Cardiac muscle cell (in vitro differentiated cells and primary cell): ENCODE data around the gene ARHGAP44. TPM values are rescaled to one million over a fixed set of nuclear protein-coding genes. Genes with fewer than 3 reads are reported as not detected.
A peak's percentile ranks its signal among the peaks of the same experiment; 100 is the strongest.

Source experiments
- DNase-seq, 2 donors: peaks; one replicate each; pipeline versions ENCODE4 v3.0.0 to v3.0.0-alpha.2; 2010 to 2017; ENCODE audit warnings: low read depth in 1 of 2, low spot score in 1 of 2
- H3K27ac ChIP-seq: fragments of 200-600 bp; sonication (generic); 2 replicates; pipeline ENCODE4 v1.5.1; 2016
- H3K27me3 ChIP-seq: fragments of 200-600 bp; sonication (generic); 2 replicates; pipeline ENCODE4 v1.6.0; 2016; ENCODE audit warnings: control low read depth
- H3K36me3 ChIP-seq: fragments of 200-600 bp; sonication (generic); 2 replicates; pipeline ENCODE4 v1.5.1; 2016; ENCODE audit warnings: control low read depth
- H3K4me1 ChIP-seq: fragments of 200-600 bp; sonication (generic); 2 replicates; pipeline ENCODE4 v1.8.1; 2017; ENCODE audit warnings: low read depth, mild to moderate bottlenecking, mixed run types
- H3K4me3 ChIP-seq: fragments of 200-600 bp; sonication (generic); 2 replicates; pipeline ENCODE4 v1.5.1; 2016; ENCODE audit warnings: mild to moderate bottlenecking
- H3K9me3 ChIP-seq: fragments of 200-600 bp; sonication (generic); 2 replicates; pipeline ENCODE4 v1.5.1; 2017; ENCODE audit warnings: low read depth, mild to moderate bottlenecking, control low read depth
- polyA plus RNA-seq: library from polyadenylated mRNA; unstranded; fragments of >200 nt; fragmentation: Nextera tagmentation; extraction: Ambion mirVana; gene quantifications from 2 replicates; pipeline ENCODE4 v1.2.1, GENCODE V29; 2016
- total RNA-seq: library from RNA; depleted of rRNA; stranded (reverse); fragments of >200 nt; gene quantifications from 2 replicates; pipeline ENCODE4 v1.2.3, GENCODE V29; 2016
- TF ChIP-seq, protein P1 (sequence below): IDR thresholded peaks from 2 replicates; pipeline ENCODE4 v1.5.1; 2012; ENCODE audit warnings: low read depth, mild to moderate bottlenecking, low read length

Gene ARHGAP44
- total and polyA plus RNA-seq, 2 experiments from 2014 or later = 10.2 to 13.5 TPM

GRCh38 chr17:13005530-13005929, 216.2 kb downstream of the ARHGAP44 start:
- DNase-seq = no peak
- H3K4me3 ChIP-seq = no peak overlapping the region
- TF ChIP-seq, protein P1, sequence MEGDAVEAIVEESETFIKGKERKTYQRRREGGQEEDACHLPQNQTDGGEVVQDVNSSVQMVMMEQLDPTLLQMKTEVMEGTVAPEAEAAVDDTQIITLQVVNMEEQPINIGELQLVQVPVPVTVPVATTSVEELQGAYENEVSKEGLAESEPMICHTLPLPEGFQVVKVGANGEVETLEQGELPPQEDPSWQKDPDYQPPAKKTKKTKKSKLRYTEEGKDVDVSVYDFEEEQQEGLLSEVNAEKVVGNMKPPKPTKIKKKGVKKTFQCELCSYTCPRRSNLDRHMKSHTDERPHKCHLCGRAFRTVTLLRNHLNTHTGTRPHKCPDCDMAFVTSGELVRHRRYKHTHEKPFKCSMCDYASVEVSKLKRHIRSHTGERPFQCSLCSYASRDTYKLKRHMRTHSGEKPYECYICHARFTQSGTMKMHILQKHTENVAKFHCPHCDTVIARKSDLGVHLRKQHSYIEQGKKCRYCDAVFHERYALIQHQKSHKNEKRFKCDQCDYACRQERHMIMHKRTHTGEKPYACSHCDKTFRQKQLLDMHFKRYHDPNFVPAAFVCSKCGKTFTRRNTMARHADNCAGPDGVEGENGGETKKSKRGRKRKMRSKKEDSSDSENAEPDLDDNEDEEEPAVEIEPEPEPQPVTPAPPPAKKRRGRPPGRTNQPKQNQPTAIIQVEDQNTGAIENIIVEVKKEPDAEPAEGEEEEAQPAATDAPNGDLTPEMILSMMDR = no peak
- no peak overlapping the region for H3K27ac ChIP-seq
- H3K36me3 ChIP-seq = peaks cover 68% of the 10 kb centered on the region
- H3K27me3 ChIP-seq = no peaks in the 10 kb centered on the region
- no peaks in the 10 kb centered on the region for H3K4me1 ChIP-seq
- H3K9me3 ChIP-seq = no peaks in the 10 kb centered on the region

DNA sequence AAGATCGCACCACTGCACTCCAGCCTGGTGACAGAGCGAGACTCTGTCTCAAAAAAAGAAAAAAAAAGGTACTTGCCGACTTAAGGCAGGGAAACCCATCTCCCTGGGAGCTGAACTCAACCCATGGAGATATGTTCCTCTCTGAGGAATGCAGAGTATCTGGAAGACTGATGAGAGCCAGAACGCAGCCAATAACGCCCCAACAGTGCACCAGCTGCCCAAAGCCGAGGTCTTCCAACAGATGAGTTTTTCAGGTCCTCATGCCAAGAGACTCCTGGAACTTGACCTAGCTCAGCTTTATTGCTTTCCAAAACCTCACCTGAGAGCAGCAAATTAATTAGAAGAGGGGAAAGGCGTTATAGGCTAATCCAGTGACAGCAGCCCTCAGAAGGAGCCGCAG, 219.2 kb downstream of the ARHGAP44 start:
- no peak for DNase-seq
- peaks cover 78% of the 10 kb centered on the region for H3K36me3 ChIP-seq
- no peaks in the 10 kb centered on the region for H3K27me3 ChIP-seq
- H3K4me1 ChIP-seq = no peaks in the 10 kb centered on the region
- no peaks in the 10 kb centered on the region for H3K9me3 ChIP-seq
- no peak overlapping the region for H3K4me3 ChIP-seq
- TF ChIP-seq, protein P1 = no peak
- no peak overlapping the region for H3K27ac ChIP-seq

DNA sequence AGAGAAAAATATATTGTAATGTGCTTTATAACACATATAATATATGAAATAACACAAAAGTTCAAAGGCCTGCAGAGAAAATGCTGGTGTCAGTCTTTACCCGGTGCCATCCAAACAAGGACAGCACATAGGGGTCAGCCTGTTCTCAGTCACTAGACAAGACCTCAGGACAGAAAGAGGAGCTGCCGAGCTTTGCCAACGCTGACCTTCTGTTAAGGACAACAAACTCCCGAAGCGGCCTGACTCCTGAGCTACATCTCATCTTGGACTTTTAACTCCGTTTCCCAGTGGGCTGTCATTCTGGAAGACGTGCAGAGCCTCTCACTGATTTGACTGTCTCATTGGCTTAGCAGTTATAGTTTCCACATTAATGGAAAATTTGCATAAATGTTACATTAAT, 221.7 kb downstream of the ARHGAP44 start:
- Histone ChIP-seq H3K4me1 (no peaks in the 10 kb centered on the region), H3K27me3 (no peaks in the 10 kb centered on the region), H3K27ac (no peak overlapping the region), H3K36me3 (peaks cover 85% of the 10 kb centered on the region), H3K4me3 (no peak overlapping the region), H3K9me3 (no peaks in the 10 kb centered on the region)
- TF ChIP-seq, protein P1 = no peak
- DNase-seq = no peak

DNA sequence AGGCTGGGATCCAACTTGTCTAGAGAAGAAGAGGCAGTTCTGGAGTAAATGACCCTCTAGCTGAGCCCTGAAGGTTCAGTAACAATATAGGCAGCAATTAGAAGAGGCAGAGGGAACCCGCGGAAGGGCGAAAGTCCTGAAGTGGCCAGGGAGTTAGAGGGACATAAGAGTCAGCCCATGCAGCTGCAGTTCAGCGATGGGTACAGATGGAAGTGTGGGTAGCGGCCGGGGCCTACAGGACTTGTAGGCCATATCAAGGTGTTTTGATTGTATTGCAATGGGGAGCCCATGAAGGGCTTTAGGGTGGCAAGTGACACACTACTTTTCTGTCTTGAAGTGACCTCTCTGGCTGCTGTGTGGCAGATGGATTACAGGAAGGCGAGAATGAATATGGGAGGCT, 225.5 kb downstream of the ARHGAP44 start:
- no peak for DNase-seq
- Histone ChIP-seq H3K27ac (no peak overlapping the region), H3K9me3 (no peaks in the 10 kb centered on the region), H3K36me3 (peaks cover 57% of the 10 kb centered on the region), H3K4me1 (peaks cover 5% of the 10 kb centered on the region), H3K4me3 (no peak overlapping the region), H3K27me3 (no peaks in the 10 kb centered on the region)
- TF ChIP-seq, protein P1 = no peak

GRCh38 chr17:13016881-13017654, 227.8 kb downstream of the ARHGAP44 start:
- Histone ChIP-seq H3K36me3 (peaks cover 36% of the 10 kb centered on the region), H3K4me1 (peaks cover 5% of the 10 kb centered on the region), H3K27me3 (no peaks in the 10 kb centered on the region), H3K27ac (peak overlapping the region; percentile 83), H3K4me3 (peak overlapping the region; percentile 78), H3K9me3 (no peaks in the 10 kb centered on the region)
- DNase-seq = peak in 1 of 2 donors; percentile 19
- TF ChIP-seq, protein P1 = no peak
